SK-N-MC (cell line): ENCODE data around the gene FAM171A2.
A peak's percentile ranks its signal among the peaks of the same experiment; 100 is the strongest.
"Not testable (repeated sequence)": the region's sequence is repeated elsewhere in the genome, so short reads cannot be mapped to it uniquely, and the experiment has no call there.

Experiments used
- DNase-seq: peaks from one replicate; pipeline ENCODE4 v3.0.0-alpha.2; 2011; ENCODE audit warnings: low read depth, low spot score
- H3K27ac ChIP-seq: fragments of 200-600 bp; sonication (generic); 2 replicates; pipeline ENCODE4 v1.5.1; 2016; ENCODE audit warnings: mixed run types
- H3K36me3 ChIP-seq: fragments of 200-600 bp; sonication (generic); 2 replicates; pipeline ENCODE4 v1.6.1; 2017; ENCODE audit warnings: antibody characterized with exemption, low read length, mixed read lengths; ENCODE audit not compliant: insufficient read depth
- H3K4me3 ChIP-seq: fragments of 200-600 bp; sonication (generic); 2 replicates; pipeline ENCODE4 v1.5.1; 2016
- H3K9ac ChIP-seq: fragments of 200-600 bp; sonication (generic); 2 replicates; pipeline ENCODE4 v1.8.0; 2017; ENCODE audit warnings: mixed run types, mixed read lengths; ENCODE audit not compliant: insufficient read length
- H3K9me3 ChIP-seq: fragments of 200-600 bp; sonication (generic); 2 replicates; pipeline ENCODE4 v1.6.1; 2017; ENCODE audit warnings: low read depth, mild to moderate bottlenecking, antibody characterized with exemption, low read length, moderate library complexity, mixed read lengths
- EZH2 ChIP-seq: fragments of 200-600 bp; sonication (generic); IDR thresholded peaks from one replicate; pipeline ENCODE4 v1.6.1; 2017; ENCODE audit warnings: antibody characterized with exemption
- FOXP2 ChIP-seq: optimal IDR thresholded peaks from 2 replicates; pipeline ENCODE3; 2011; ENCODE audit warnings: mild to moderate bottlenecking, moderate library complexity; ENCODE audit not compliant: insufficient read depth; ENCODE audit errors: extremely low read length, control extremely low read depth
- POLR2AphosphoS5 ChIP-seq: IDR thresholded peaks from 2 replicates; pipeline ENCODE4 v1.6.1; 2012; ENCODE audit warnings: mild to moderate bottlenecking, low read depth, low read length, borderline replicate concordance

FAM171A2 gene

DNA sequence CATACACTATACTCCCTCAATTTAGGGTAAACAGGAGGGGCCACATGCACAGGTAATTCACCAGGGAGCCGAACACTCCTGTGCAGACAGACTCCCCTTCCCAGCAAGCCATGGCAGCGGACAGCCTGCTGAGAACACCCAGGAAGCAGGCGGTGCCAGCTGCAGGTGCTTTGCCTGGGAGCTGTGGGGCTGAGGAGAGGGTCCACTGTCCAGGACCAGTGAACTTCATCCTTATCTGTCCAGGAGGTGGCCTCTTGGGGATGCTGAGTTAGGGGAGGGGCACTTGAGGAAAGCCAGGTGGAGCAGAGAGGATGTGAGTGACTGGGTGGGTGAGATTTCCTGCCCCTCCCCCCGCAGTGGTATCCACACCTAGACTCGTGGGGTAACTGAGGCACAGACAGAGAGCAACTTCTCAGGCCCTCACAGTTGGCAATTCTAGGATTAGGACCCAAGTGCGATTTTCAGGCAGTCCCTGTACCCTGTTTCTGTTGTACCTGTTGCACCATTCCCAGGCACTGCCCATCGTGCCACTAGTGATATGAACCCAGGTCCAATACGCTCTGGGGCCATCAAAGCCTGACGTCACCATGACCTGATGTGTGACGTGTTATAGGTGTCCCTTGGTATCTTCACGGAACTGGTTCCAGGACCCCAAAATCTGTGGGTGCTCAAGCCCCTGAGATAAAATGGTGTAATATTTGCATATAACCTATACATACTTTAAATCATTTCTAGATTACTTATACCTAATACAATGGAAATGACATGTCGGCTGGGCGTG is 17.4 kb downstream of the FAM171A2 start:
- no peak for TF ChIP-seq POLR2AphosphoS5
- TF ChIP-seq EZH2, result no peak
- TF ChIP-seq FOXP2, result no peak
- Histone ChIP-seq H3K9me3 (no peaks in the 10 kb centered on the region), H3K9ac (no peak overlapping the region), H3K36me3 (no peaks in the 10 kb centered on the region), H3K27ac (no peak overlapping the region), H3K4me3 (peak overlapping the region; percentile 88)
- DNase-seq, result no peak

DNA sequence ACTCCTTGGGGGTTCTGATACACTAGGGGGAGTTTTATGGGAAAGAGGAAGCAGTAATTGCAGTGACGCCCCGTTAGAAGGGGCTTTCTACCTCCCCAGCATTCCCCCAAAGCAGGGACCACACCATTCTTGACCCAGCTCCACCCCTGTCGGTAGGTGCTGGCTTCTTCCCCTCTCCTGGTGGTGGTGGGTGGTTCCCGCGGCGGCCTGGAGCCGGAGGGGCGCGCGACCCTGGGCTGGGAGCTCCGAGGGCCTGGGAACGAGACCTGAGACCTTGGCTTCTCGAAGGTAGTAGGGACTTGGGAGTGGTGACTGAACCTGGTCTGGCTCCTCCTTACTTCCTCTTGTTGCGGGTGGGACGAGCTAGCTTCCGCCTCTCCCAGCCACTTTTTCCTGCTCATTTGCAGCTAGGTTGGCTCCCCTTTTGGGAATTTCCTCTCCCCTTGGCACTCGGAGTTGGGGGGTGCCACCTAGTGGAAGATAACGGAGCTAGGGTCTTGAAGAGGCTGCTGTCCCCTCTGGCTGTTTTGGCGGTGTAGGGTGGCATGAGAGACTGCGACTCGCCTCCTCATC is 18.1 kb downstream of the FAM171A2 start:
- no peak for TF ChIP-seq EZH2
- no peak for TF ChIP-seq FOXP2
- no peak for TF ChIP-seq POLR2AphosphoS5
- Histone ChIP-seq H3K4me3 (peak overlapping the region; percentile 88), H3K9ac (peak overlapping the region; percentile 70), H3K36me3 (no peaks in the 10 kb centered on the region), H3K27ac (no peak overlapping the region), H3K9me3 (no peaks in the 10 kb centered on the region)
- DNase-seq, result peak; percentile 50

DNA sequence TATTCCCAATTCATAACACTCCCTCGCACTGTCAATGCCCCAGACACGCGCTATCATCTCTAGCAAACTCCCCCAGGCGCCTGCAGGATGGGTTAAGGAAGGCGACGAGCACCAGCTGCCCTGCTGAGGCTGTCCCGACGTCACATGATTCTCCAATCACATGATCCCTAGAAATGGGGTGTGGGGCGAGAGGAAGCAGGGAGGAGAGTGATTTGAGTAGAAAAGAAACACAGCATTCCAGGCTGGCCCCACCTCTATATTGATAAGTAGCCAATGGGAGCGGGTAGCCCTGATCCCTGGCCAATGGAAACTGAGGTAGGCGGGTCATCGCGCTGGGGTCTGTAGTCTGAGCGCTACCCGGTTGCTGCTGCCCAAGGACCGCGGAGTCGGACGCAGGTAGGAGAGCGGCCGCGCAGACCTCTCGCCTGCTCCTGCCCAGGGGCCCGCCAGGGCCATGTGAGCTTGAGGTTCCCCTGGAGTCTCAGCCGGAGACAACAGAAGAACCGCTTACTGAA is 18.7 kb downstream of the FAM171A2 start, which contains the start of gene GRN:
Gene GRN (plus strand): TSS at position 364 of the 515 bp plus-strand sequence. CDS start 3,863 bp downstream, outside the sequence.
- peak; percentile 99 for DNase-seq
- TF ChIP-seq POLR2AphosphoS5 (peak; percentile 76), FOXP2 (no peak), EZH2 (no peak)
- peak within 1 kb of the TSS; percentile 88 for H3K4me3 ChIP-seq
- H3K27ac ChIP-seq, result no peak within 1 kb of the TSS
- H3K9ac ChIP-seq, result peak within 1 kb of the TSS; percentile 70
- H3K36me3 ChIP-seq, result no peaks in the 10 kb centered on the region
- no peaks in the 10 kb centered on the region for H3K9me3 ChIP-seq

DNA sequence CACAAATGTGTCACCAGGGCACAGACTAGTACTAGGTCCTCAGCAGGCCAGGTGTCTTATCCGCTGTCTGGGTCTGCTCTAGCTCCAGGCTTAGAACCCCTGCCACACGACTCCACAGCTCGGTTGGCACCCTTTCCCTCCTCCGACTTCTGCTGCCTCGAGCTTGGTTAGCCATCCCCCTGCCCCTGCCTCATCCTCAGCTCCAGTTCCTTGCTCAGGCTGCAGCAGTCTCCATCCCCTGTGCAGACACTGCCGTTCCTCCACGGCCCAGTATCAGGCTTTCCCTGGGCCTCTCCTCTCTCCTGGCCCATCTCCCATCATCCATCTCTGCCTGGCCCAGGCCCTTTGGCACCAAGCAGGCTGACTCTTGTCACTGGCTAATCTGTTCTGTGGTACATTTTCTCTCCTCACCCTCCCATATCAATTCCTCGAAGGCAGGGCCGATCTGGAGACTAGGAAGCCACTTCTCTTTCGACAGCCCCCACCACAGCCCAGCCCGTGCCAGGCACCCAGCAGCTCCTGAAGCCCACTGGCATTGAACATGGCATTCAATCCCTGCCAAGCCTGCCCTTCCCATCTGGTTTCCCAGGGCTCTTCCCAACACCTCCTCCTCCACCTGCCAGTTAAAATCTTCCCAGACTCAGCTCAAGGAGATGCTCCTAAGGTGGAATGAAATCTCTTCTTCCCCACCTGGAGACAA is 20.0 kb downstream of the FAM171A2 start:
- no peak overlapping the region for H3K4me3 ChIP-seq
- DNase-seq, result no peak
- no peak for TF ChIP-seq EZH2
- no peak for TF ChIP-seq FOXP2
- no peak for TF ChIP-seq POLR2AphosphoS5

DNA sequence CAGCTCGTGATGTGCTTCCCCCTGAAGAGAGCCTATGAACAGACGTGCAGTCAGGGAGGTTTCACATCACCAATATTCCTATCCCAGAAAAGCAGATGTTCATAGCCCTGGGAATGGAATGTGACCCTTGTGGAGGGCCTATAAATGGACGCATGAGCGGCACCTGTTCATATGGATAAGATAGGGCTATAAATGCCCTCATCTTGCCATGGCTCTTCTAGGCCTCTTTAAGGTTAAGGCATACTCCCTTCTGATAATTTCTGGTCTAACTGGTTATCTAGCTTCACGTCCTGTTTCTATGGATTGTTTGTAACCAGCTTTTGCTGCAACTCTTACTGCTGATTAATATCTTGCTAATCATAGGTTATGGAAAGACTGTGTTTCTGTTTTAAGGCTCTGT is 23.1 kb downstream of the FAM171A2 start:
- H3K27ac ChIP-seq, H3K9me3 ChIP-seq, H3K36me3 ChIP-seq: not testable (repeated sequence)

More for the DNA sequence above, 20.0 kb downstream of the FAM171A2 start:
- Histone ChIP-seq H3K9ac (no peak overlapping the region), H3K9me3 (no peaks in the 10 kb centered on the region), H3K36me3 (no peaks in the 10 kb centered on the region), H3K27ac (no peak overlapping the region)

DNA sequence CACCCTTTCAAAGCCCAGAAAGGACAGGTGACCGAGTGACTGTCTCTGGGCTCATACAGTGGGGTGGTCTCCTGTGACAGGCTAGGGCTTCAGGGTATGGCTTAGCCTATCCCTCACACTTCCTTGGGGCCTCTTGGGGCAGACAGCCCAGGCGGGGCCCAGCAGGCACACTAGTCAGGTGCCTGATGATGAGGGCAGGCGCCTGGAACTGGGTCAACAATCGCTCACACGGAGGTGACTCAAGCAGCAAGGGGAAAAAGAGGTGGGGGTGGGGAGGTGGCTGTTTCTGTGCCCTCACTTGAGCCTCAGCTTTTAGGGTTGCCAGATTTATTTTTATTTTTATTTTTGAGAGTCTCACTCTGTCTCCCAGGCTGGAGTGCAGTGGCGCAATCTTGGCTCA is 25.0 kb downstream of the FAM171A2 start:
- no peaks in the 10 kb centered on the region for H3K9me3 ChIP-seq
- H3K36me3 ChIP-seq, result no peaks in the 10 kb centered on the region
- H3K27ac ChIP-seq, result no peak overlapping the region
- no peak overlapping the region for H3K4me3 ChIP-seq
- no peak for DNase-seq
- TF ChIP-seq POLR2AphosphoS5, result no peak
- TF ChIP-seq EZH2, result no peak
- TF ChIP-seq FOXP2, result no peak
- H3K9ac ChIP-seq, result no peak overlapping the region

More for the DNA sequence above, 23.1 kb downstream of the FAM171A2 start:
- H3K9ac ChIP-seq, DNase-seq, H3K4me3 ChIP-seq: not testable (repeated sequence)

DNA sequence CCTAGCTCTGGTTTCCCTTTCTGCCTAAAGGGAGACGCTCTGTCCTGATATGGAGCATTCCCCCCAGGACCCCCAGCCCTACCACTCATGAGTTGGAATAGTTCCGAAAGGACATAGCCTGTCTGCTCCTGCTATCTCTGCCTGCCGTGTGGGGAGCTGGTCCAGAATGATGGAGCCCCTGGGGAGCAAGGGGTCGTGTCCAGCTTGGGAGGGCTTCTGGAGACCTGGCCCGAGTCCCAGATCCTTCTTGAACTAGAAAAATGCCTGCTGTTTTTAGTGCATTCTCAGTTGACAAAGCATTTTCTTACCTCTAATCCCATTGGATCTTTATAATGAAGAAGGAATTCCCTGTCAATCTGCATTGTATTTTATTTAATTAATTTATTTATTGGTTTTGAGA is 27.7 kb downstream of the FAM171A2 start:
- Histone ChIP-seq H3K9me3 (no peaks in the 10 kb centered on the region), H3K36me3 (no peaks in the 10 kb centered on the region), H3K9ac (no peak overlapping the region), H3K4me3 (no peak overlapping the region), H3K27ac (no peak overlapping the region)
- DNase-seq, result no peak
- no peak for TF ChIP-seq POLR2AphosphoS5
- TF ChIP-seq FOXP2, result no peak
- no peak for TF ChIP-seq EZH2

DNA sequence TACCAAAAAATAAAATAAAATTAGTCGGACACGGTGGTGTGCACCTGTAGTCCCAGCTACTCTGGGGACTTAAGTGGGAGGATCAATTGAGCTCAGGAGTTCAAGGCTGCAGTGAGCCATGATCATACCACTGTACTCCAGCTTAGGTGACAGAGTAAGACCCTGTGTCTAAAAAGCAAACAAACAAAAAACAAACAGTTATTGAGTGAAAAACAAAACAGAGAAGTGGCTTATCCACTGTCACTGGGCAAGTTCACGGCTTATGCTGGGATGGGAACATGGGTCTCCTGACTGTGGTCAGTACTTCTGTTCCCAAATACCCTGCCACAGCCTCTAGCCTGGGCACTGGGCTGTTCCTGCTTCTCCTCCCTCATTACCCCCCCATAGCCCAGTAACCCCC is 28.1 kb downstream of the FAM171A2 start:
- DNase-seq, result no peak
- Histone ChIP-seq H3K9ac (no peak overlapping the region), H3K4me3 (no peak overlapping the region), H3K36me3 (no peaks in the 10 kb centered on the region), H3K27ac (no peak overlapping the region), H3K9me3 (no peaks in the 10 kb centered on the region)
- TF ChIP-seq EZH2 (no peak), FOXP2 (no peak), POLR2AphosphoS5 (no peak)

DNA sequence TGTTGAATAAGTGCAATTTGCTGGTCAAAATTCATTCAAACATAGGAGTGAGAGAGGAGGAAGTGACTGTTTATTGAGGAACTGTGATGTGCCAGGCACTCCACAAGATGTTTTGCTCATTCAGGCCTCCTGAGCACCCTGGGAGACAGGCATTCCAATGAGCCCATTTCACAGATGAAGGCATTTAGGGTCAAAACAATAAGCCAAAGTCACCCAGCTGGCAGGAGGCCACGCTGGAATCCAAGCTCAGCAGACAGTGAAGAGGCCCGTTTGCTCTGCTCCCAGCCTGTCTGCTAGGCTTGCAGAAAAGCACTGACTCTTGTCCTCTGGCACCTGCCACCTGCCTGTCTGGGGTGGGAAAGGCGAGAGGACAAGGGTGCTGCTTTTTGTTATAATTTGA is 28.9 kb downstream of the FAM171A2 start:
- no peak for TF ChIP-seq POLR2AphosphoS5
- no peak for TF ChIP-seq FOXP2
- TF ChIP-seq EZH2, result no peak
- Histone ChIP-seq H3K9ac (no peak overlapping the region), H3K9me3 (no peaks in the 10 kb centered on the region), H3K27ac (no peak overlapping the region), H3K36me3 (no peaks in the 10 kb centered on the region), H3K4me3 (no peak overlapping the region)
- no peak for DNase-seq
